ENCODE data around the gene YIF1A.

DNA sequence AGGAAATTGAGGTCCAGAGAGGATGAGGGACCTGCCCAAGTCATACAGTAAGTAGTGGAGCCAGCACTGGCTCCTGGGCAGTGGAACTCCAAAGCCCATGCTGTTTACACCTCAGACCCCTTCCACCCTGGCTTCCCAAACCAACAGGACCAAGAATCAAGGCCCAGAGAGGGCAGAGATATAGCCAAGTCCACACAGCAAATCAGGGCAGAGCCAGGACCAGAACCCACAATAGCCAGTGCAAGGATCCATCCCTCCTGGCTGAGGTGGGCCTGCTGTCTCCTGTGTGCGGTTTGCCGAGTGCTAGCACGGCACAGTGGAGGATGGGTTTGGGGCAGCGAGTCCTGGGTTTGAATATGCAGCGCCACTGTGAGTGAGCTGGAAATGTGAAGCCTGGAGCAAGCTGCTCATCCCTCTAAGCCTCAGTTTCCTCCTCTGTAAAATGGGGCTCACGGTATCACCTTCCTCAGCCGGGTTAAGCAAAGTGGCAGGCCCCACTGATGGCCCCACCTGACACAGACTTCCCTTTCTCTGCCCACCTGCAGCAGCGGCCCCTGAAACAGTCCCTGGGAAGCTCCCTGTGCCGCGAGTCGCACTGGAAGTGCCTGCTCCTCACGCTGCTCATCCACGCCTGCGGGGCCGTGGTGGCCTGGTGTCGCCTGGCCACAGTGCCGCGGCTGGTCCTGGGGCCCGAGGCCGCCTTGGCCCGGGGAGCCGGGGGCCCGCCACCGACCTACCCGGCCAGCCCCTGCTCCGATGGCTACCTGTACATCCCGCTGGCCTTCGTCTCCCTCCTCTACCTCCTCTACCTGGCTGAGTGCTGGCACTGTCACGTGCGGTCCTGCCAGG lies 5.1 kb upstream of the YIF1A start:
- TF ChIP-seq, protein P1, sequence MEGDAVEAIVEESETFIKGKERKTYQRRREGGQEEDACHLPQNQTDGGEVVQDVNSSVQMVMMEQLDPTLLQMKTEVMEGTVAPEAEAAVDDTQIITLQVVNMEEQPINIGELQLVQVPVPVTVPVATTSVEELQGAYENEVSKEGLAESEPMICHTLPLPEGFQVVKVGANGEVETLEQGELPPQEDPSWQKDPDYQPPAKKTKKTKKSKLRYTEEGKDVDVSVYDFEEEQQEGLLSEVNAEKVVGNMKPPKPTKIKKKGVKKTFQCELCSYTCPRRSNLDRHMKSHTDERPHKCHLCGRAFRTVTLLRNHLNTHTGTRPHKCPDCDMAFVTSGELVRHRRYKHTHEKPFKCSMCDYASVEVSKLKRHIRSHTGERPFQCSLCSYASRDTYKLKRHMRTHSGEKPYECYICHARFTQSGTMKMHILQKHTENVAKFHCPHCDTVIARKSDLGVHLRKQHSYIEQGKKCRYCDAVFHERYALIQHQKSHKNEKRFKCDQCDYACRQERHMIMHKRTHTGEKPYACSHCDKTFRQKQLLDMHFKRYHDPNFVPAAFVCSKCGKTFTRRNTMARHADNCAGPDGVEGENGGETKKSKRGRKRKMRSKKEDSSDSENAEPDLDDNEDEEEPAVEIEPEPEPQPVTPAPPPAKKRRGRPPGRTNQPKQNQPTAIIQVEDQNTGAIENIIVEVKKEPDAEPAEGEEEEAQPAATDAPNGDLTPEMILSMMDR (IDR thresholded peaks at IDR 0.05; ENCODE audit: extremely low read depth in 1 of 2, insufficient read depth in 1 of 2, low read depth in 1 of 2, low read length in 2 of 2): no peak
- no peak for TF ChIP-seq JUN (IDR thresholded peaks at IDR 0.05; ENCODE audit: borderline replicate concordance, insufficient read depth, insufficient read length, low read depth)
- TF ChIP-seq POLR2AphosphoS5 (IDR thresholded peaks at IDR 0.05; ENCODE audit: insufficient read depth, low read depth, low read length): no peak
- TF ChIP-seq, protein P2, sequence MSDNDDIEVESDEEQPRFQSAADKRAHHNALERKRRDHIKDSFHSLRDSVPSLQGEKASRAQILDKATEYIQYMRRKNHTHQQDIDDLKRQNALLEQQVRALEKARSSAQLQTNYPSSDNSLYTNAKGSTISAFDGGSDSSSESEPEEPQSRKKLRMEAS (IDR thresholded peaks at IDR 0.05; ENCODE audit: insufficient read depth, insufficient read length): no peak
- TF ChIP-seq POLR2A (IDR thresholded peaks at IDR 0.05; ENCODE audit: low read depth, low read length): no peak
- no peak for TF ChIP-seq FOS (IDR thresholded peaks at IDR 0.05; ENCODE audit: borderline replicate concordance, insufficient read depth, low read length)
